Activated CD4-positive, alpha-beta memory T cell treated with anti-CD3 and anti-CD28 coated beads, Interleukin-2, amount 10 ng/mL, durations not matched to agents 7 days and 5 days (primary cell): ENCODE data around the gene HID1. TPM values are rescaled to one million over a fixed set of nuclear protein-coding genes. Genes with fewer than 3 reads are reported as not detected.
"Not testable (repeated sequence)": the region's sequence is repeated elsewhere in the genome, so short reads cannot be mapped to it uniquely, and the experiment has no call there.

Source experiments
- CTCF ChIA-PET: fragments of 350-600 bp; sonication (Branson Sonifier 250); formaldehyde crosslinking; loops from one replicate; lab custom pipeline; 2021; ENCODE audit warnings: antibody characterized with exemption, inconsistent platforms; lab: Charles Lee
- POLR2A ChIA-PET: fragments of 350-600 bp; sonication (Branson Sonifier 250); formaldehyde crosslinking; loops from one replicate; lab custom pipeline; 2021; ENCODE audit warnings: antibody characterized with exemption; lab: Charles Lee
- DNase-seq: peaks from one replicate; pipeline ENCODE4 v3.0.0-alpha.2; 2020
- H3K27ac Mint-ChIP-seq: one replicate; pipeline ENCODE4 v1.8.0; 2021; ENCODE audit warnings: mild to moderate bottlenecking, mixed read lengths
- H3K27me3 Mint-ChIP-seq: one replicate; pipeline ENCODE4 v1.8.0; 2021; ENCODE audit warnings: mixed read lengths
- H3K36me3 Mint-ChIP-seq: one replicate; pipeline ENCODE4 v1.8.0; 2021; ENCODE audit warnings: low read depth, mixed read lengths
- H3K4me1 Mint-ChIP-seq: one replicate; pipeline ENCODE4 v1.8.0; 2021; ENCODE audit warnings: mixed read lengths
- H3K4me3 Mint-ChIP-seq: one replicate; pipeline ENCODE4 v1.8.0; 2021; ENCODE audit warnings: mild to moderate bottlenecking, mixed read lengths
- H3K9me3 Mint-ChIP-seq: one replicate; pipeline ENCODE4 v1.8.0; 2021; ENCODE audit warnings: mixed read lengths
- total RNA-seq, 2 experiments: library from RNA; stranded (reverse); gene quantifications; one replicate each; pipeline ENCODE4 v1.2.3, GENCODE V29; 2021

HID1 gene
- total RNA-seq, 2 experiments from 2014 or later: 0.38 to 1.4 TPM

DNA sequence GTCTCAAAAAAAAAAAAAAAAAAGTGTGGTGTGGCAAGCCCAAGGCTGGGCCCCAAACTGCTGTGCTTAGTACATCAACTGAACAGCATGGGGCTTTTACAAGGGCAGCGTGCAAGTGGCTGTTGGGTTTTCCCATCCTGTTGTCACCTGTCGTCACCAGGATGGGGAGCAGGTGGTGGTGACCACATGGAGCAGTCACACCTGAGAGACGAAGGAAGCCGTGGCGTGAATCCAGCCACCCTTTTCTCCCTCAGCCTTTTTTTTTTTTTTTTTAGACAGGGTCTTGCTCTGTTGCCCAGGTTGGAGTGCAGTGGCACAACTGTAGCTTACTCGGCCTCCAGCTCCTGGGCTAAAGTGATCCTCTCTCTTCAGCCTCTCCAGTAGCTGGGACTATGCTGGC is 35.8 kb upstream of the HID1 start:
- Mint-ChIP-seq H3K36me3 (no peaks in the 10 kb centered on the region), H3K27me3 (peaks cover 5% of the 10 kb centered on the region), H3K27ac (no peak overlapping the region), H3K4me1 (peaks cover 15% of the 10 kb centered on the region), H3K4me3 (no peak overlapping the region), H3K9me3 (no peaks in the 10 kb centered on the region)
- no peak for DNase-seq
- CTCF ChIA-PET: interaction anchor here (0.7 to 1.2 kb wide), 3 partner anchors 47 to 68 kb away, joined by 3 to 5 read pairs (median 3); no protein-coding TSS in a partner anchor
- POLR2A ChIA-PET: no interaction called here

DNA sequence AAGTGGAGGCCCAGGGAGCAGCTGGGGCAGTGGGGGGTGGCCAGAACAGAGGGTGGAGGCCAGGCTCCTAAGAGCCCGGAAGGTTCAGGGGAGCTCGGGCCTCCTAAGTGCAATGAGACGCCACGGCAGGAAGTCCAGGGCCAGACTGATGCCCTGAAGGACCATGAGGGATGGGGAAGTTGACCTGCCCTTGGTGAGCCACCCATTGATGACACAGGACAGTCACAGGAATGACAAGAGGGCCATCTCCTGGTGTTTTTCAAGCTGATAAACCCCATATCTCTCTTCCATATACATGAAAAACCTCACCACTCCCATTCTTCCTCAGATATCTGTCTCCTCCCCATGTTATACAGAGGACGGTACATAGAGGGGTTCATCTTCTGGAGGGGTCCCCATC is 34.1 kb upstream of the HID1 start:
- no peak for DNase-seq
- ChIA-PET CTCF (interaction anchor here (2.1 kb wide), 1 partner anchor 45 kb away, joined by 12 read pairs; no protein-coding TSS in a partner anchor), POLR2A (interaction anchor here (1.1 kb wide), 1 partner anchor 24 kb away, joined by 3 read pairs; no protein-coding TSS in a partner anchor)
- H3K9me3 Mint-ChIP-seq: no peaks in the 10 kb centered on the region
- peaks cover 2% of the 10 kb centered on the region for H3K4me1 Mint-ChIP-seq
- peaks cover 7% of the 10 kb centered on the region for H3K27me3 Mint-ChIP-seq
- H3K36me3 Mint-ChIP-seq: no peaks in the 10 kb centered on the region
- H3K27ac Mint-ChIP-seq: no peak overlapping the region
- no peak overlapping the region for H3K4me3 Mint-ChIP-seq

DNA sequence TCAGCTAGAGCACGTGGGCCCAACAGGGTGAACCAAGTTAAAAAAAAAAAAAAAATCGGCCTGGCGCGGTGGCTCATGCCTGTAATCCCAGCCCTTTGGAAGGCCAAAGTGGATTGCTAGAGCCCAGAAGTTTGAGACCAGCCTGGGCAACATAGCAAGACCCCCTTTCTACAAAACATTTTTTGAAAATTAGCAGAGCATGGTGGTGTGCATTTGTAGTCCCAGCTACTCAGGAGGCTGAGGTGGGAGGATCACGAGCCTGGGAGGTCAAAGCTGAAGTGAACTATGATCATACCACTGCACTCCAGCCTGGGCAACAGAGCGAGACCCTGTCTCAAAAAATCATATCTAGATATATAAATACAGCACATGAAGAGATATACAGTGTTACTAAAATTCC is 33.5 kb upstream of the HID1 start:
- ChIA-PET CTCF (interaction anchor here (2.1 kb wide), 1 partner anchor 45 kb away, joined by 12 read pairs; no protein-coding TSS in a partner anchor), POLR2A (interaction anchor here (0.9 to 1.1 kb wide), 2 partner anchors 23 to 45 kb away, joined by 3 read pairs; no protein-coding TSS in a partner anchor)

DNA sequence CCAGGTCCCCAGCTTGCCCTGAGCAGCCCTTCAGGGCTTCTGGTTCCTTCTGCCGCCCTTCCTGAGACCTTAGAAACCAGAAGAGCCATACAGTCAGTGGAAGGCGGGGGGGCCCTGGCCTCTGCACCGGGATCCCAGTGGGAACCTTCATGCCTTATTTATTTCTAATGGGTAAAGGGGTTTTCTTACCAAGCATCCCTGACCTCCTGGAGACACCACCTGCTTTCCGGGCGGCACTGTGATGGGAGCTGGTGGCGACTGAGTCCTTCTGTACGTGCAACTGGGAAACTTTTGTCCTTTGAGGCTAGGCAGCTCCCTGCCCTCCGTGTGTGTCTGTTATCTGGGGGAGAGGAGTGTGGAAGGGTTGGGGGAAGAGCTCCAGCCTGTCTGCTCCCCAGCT is 32.7 kb upstream of the HID1 start:
- no peaks in the 10 kb centered on the region for H3K36me3 Mint-ChIP-seq
- H3K9me3 Mint-ChIP-seq: no peaks in the 10 kb centered on the region
- H3K4me3 Mint-ChIP-seq: no peak overlapping the region
- POLR2A ChIA-PET: interaction anchor here (0.9 to 2.6 kb wide), 2 partner anchors 7 to 44 kb away, joined by 3 to 15 read pairs; partner anchors contain the start of gene MRPL58
- no peaks in the 10 kb centered on the region for H3K4me1 Mint-ChIP-seq
- CTCF ChIA-PET: interaction anchor here (1.3 kb wide), 1 partner anchor 47 kb away, joined by 4 read pairs; no protein-coding TSS in a partner anchor
- H3K27me3 Mint-ChIP-seq: peaks cover 7% of the 10 kb centered on the region
- no peak overlapping the region for H3K27ac Mint-ChIP-seq
- no peak for DNase-seq

More for the DNA sequence above, 33.5 kb upstream of the HID1 start:
- not testable (repeated sequence) for H3K4me3 Mint-ChIP-seq, H3K27me3 Mint-ChIP-seq, DNase-seq, H3K4me1 Mint-ChIP-seq, H3K36me3 Mint-ChIP-seq, H3K27ac Mint-ChIP-seq, H3K9me3 Mint-ChIP-seq

DNA sequence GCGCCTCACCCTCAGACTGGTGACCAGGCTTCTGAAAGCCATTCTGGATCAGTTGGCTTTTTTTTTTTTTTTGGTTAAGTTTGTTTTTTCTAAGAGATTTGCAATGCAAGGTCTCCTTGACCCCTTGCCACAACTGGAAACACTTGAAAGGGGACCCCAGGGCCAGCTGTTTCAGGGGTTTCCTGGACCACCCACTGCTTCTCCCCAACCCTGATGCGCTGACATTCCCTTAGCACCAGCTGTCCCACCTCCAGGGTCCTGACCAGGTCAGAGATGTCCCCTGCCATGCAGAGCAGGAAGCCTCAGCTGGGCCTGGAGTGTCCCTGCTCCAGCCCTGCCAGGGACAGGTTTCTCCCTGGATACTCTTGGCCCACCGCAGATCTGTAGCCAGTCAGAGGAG is 31.8 kb upstream of the HID1 start:
- H3K36me3 Mint-ChIP-seq: no peaks in the 10 kb centered on the region
- no peak overlapping the region for H3K27ac Mint-ChIP-seq
- H3K4me1 Mint-ChIP-seq: no peaks in the 10 kb centered on the region
- peaks cover 7% of the 10 kb centered on the region for H3K27me3 Mint-ChIP-seq
- H3K9me3 Mint-ChIP-seq: no peaks in the 10 kb centered on the region
- H3K4me3 Mint-ChIP-seq: no peak overlapping the region
- POLR2A ChIA-PET: interaction anchor here (2.6 kb wide), 1 partner anchor 8 kb away, joined by 15 read pairs; the partner anchor contains the start of gene MRPL58
- DNase-seq: no peak
- CTCF ChIA-PET: interaction anchor here (1.3 kb wide), 1 partner anchor 46 kb away, joined by 4 read pairs; no protein-coding TSS in a partner anchor

DNA sequence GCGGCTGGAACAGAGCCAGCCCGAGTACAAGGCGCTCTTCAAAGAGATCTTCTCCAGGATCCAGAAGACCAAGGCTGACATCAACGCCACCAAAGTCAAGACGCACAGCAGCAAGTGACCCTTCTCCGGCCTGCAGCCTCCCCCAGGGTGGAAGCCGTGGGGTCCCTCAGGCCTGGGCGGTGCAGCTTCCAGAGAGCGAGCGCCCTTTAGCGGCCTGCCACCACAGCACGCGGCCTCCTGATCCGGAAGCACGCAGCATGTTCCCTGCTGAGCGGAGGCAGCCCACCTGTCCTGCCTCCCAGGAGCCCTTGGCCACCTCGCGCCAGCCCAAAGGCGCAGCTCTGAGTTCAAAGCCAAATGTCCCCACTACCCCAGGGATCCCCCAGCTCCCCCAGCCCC is 31.4 kb upstream of the HID1 start:
- POLR2A ChIA-PET: interaction anchor here (2.6 kb wide), 1 partner anchor 8 kb away, joined by 15 read pairs; the partner anchor contains the start of gene MRPL58
- Mint-ChIP-seq H3K9me3 (no peaks in the 10 kb centered on the region), H3K27ac (no peak overlapping the region)

DNA sequence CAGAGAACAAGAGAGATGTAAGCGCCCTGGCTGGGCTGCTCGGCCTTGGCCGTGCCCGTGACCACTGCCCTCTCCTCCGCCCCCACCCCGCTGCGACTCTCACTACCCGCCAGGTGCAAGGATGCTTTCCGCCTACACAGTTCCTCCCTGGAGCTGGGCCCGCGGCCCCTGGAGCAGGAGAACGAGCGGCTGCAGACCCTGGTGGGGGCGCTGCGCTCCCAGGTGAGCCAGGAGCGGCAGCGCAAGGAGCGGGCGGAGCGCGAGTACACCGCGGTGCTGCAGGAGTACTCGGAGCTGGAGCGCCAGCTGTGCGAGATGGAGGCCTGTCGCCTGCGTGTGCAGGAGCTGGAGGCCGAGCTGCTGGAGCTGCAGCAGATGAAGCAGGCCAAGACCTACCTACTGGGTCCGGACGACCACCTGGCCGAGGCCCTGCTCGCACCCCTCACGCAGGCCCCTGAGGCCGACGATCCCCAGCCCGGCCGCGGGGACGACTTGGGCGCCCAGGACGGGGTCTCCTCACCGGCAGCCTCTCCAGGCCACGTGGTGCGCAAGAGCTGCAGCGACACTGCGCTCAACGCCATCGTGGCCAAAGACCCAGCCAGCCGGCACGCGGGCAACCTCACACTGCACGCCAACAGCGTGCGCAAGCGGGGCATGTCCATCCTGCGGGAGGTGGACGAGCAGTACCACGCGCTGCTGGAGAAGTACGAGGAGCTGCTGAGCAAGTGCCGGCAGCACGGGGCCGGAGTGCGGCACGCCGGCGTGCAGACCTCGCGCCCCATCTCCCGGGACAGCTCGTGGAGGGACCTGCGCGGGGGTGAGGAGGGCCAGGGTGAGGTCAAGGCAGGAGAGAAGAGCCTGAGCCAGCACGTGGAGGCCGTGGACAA is 30.8 kb upstream of the HID1 start:
- CTCF ChIA-PET: interaction anchor here (1.0 kb wide), 1 partner anchor 9 kb away, joined by 3 read pairs; the partner anchor contains the start of gene MRPL58
- POLR2A ChIA-PET: interaction anchor here (2.6 kb wide), 1 partner anchor 9 kb away, joined by 15 read pairs; the partner anchor contains the start of gene MRPL58
- H3K4me1 Mint-ChIP-seq: peaks cover 6% of the 10 kb centered on the region
- H3K36me3 Mint-ChIP-seq: no peaks in the 10 kb centered on the region
- no peak for DNase-seq
- no peaks in the 10 kb centered on the region for H3K9me3 Mint-ChIP-seq
- H3K27me3 Mint-ChIP-seq: peaks cover 7% of the 10 kb centered on the region
- H3K27ac Mint-ChIP-seq: no peak overlapping the region
- no peak overlapping the region for H3K4me3 Mint-ChIP-seq

More for the DNA sequence above, 31.4 kb upstream of the HID1 start:
- no peak overlapping the region for H3K4me3 Mint-ChIP-seq
- no peaks in the 10 kb centered on the region for H3K36me3 Mint-ChIP-seq
- H3K4me1 Mint-ChIP-seq: no peaks in the 10 kb centered on the region
- CTCF ChIA-PET: no interaction called here
- H3K27me3 Mint-ChIP-seq: peaks cover 7% of the 10 kb centered on the region
- no peak for DNase-seq

DNA sequence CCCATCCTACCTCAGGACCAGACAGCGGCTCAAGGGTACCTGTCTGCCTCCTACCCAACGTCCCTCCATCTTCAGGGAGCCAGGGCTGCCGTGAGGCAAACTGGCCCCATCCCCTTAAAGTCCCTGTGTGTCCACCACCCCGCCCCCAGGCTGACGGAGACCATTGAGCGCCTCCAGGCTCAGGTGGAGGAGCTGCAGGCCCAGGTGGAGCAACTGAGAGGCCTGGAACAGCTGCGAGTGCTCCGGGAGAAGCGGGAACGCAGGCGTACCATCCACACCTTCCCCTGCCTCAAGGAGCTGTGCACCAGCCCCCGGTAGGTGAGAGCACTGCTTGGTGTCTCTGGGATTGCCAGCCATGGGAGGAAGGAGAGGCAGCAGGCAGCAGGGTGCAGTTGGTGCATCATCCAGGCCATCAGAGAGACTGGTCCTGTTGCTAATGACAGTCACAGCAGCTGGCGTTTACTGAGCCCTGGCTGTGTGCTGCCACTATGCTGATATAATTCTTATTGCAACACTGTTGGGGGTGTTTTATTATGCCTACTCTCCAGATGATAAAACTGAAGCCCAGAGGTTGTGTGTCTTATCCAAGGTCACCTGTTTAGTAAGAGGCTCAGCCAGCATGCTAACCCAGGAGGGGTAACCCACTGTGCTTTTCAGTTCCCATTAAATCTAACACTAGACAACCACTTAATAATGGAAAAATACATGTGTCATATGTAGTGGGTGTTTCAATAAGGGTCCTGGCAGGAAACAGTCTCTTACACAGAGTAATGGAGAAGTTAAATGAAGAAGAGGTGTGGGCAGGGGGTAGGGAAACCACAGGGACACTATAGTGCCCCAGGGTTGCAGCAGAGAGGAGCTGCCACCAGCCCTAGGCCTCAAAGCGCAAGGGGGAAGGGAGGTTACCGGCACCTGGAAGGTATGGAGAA is 29.6 kb upstream of the HID1 start:
- H3K27ac Mint-ChIP-seq: no peak overlapping the region
- ChIA-PET POLR2A (interaction anchor here (2.6 kb wide), 1 partner anchor 10 kb away, joined by 15 read pairs; the partner anchor contains the start of gene MRPL58), CTCF (interaction anchor here (1.0 to 1.1 kb wide), 2 partner anchors 10 to 40 kb away, joined by 3 read pairs; partner anchors contain the start of gene MRPL58)
- peaks cover 9% of the 10 kb centered on the region for H3K27me3 Mint-ChIP-seq
- peaks cover 7% of the 10 kb centered on the region for H3K4me1 Mint-ChIP-seq
- no peaks in the 10 kb centered on the region for H3K36me3 Mint-ChIP-seq
- no peak overlapping the region for H3K4me3 Mint-ChIP-seq
- H3K9me3 Mint-ChIP-seq: no peaks in the 10 kb centered on the region
- DNase-seq: no peak

DNA sequence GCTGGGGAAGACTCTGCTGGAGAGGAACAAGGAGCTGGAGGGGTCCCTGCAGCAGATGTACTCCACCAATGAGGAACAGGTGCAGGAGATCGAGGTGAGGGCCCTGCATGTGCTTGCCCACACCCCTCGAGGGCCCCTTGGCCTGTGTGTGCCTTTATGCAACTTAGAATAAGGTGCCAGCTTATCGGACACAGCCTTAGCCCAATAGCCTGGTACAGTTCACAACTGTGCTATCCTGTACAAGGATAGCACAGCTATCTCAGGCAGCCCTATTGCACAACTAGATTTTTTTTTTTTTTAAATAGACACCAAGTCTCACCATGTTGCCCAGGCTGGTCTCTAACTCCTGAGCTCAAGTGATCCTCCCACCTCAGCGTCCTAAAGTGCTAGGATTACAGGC is 27.0 kb upstream of the HID1 start:
- CTCF ChIA-PET: interaction anchor here (0.7 to 3.0 kb wide), 4 partner anchors 12 to 38 kb away, joined by 4 to 18 read pairs (median 6); partner anchors contain the start of genes CDR2L and MRPL58
- Mint-ChIP-seq H3K9me3 (no peaks in the 10 kb centered on the region), H3K4me1 (peaks cover 7% of the 10 kb centered on the region), H3K27me3 (peaks cover 4% of the 10 kb centered on the region), H3K36me3 (no peaks in the 10 kb centered on the region), H3K4me3 (no peak overlapping the region), H3K27ac (no peak overlapping the region)
- DNase-seq: no peak
- POLR2A ChIA-PET: interaction anchor here (2.3 kb wide), 1 partner anchor 12 kb away, joined by 12 read pairs; the partner anchor contains the start of gene MRPL58

DNA sequence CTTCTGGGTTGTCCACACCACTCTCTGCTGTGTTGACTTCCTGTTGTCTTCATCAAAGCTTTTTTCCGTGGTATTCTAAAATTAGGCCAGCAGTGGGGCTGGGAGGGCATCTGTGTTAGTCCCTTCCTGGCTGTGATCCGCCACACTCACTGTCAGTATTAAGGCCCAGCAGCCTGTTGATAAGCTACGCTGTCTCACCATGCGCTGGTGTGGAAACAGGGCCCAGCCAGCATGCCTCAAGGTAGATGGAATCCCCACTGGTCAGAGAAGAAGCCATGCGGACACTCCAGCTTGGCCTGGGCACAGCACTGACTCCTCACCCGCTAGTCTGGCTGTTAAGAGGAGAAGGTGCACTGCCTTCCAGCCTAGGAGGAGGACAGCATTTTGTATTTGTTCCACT is 26.2 kb upstream of the HID1 start:
- ChIA-PET POLR2A (interaction anchor here (1.1 to 2.3 kb wide), 2 partner anchors 13 to 26 kb away, joined by 4 to 12 read pairs; partner anchors contain the start of genes HID1 and MRPL58), CTCF (interaction anchor here (1.1 to 3.0 kb wide), 5 partner anchors 11 to 41 kb away, joined by 3 to 18 read pairs (median 6); partner anchors contain the start of genes CDR2L and MRPL58)

DNA sequence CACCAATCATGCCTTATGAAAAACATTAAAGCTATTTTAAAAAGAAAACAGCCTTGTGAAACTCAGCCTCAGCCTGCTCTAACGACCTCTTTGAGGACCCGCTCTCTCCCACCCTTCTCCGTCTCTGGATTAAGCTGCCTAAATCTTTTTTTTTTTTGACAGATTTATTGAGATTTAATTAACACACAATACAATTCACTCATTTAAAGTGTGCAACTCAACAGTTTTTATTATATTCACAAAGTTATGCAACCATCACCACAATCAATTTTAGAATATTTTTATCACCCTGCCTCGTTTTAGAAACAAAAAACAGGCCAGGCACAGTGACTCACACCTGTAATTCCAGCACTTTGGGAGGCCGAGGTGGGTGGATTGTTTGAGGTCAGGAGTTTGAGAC is 23.3 kb upstream of the HID1 start:
- Mint-ChIP-seq H3K27me3 (peaks cover 2% of the 10 kb centered on the region), H3K4me1 (peaks cover 7% of the 10 kb centered on the region), H3K27ac (no peak overlapping the region), H3K4me3 (no peak overlapping the region), H3K36me3 (no peaks in the 10 kb centered on the region), H3K9me3 (no peaks in the 10 kb centered on the region)
- ChIA-PET CTCF (interaction anchor here (0.6 kb wide), 1 partner anchor 17 kb away, joined by 3 read pairs; the partner anchor contains the start of gene MRPL58), POLR2A (no interaction called here)
- no peak for DNase-seq

More for the DNA sequence above, 26.2 kb upstream of the HID1 start:
- no peak overlapping the region for H3K4me3 Mint-ChIP-seq
- H3K36me3 Mint-ChIP-seq: no peaks in the 10 kb centered on the region
- H3K9me3 Mint-ChIP-seq: no peaks in the 10 kb centered on the region
- H3K27ac Mint-ChIP-seq: no peak overlapping the region
- peaks cover 4% of the 10 kb centered on the region for H3K27me3 Mint-ChIP-seq
- DNase-seq: no peak
- peaks cover 7% of the 10 kb centered on the region for H3K4me1 Mint-ChIP-seq
